K562 (cell line): ENCODE measurements around the gene CENPP.

ENCODE experiments used
- CTCF ChIP-seq, 3 experiments: IDR thresholded peaks in 2 of 3; conservative IDR thresholded peaks in 1 of 3; 2 replicates each; pipeline ENCODE4 v1.5.1; 2011 to 2012; ENCODE audit warnings: low read length in 3 of 3, mild to moderate bottlenecking in 3 of 3, control low read depth in 2 of 3, improper control_type of control experiment in 1 of 3, inconsistent platforms in 1 of 3, low read depth in 1 of 3, mixed read lengths in 1 of 3, moderate library complexity in 1 of 3; ENCODE audit not compliant: insufficient read depth in 2 of 3
- E2F5 ChIP-seq: sonication (generic); formaldehyde crosslinking; IDR thresholded peaks from 2 replicates; pipeline ENCODE4 v1.8.0; 2022; ENCODE audit warnings: mild to moderate bottlenecking, missing genetic modification reagents
- FOSL1 ChIP-seq: fragments of 200-800 bp; sonication (Bioruptor generic); conservative IDR thresholded peaks from 2 replicates; pipeline ENCODE4 v1.6.1; 2016; ENCODE audit warnings: missing genetic modification characterization, missing compliant biosample characterization
- GATA2 ChIP-seq: sonication (generic); formaldehyde crosslinking; IDR thresholded peaks from 2 replicates; pipeline ENCODE4 v1.4.0; 2020; ENCODE audit warnings: mild to moderate bottlenecking, missing genetic modification reagents
- GTF2F1 ChIP-seq: IDR thresholded peaks from 2 replicates; pipeline ENCODE4 v1.6.1; 2011; ENCODE audit warnings: low read depth, low read length, improper control_type of control experiment
- HNRNPK ChIP-seq: fragments of 200-400 bp; formaldehyde crosslinking; IDR thresholded peaks from one replicate; pipeline ENCODE4 v1.6.1; 2018; ENCODE audit warnings: mild to moderate bottlenecking, low read depth, low read length; ENCODE audit not compliant: poor library complexity, severe bottlenecking
- POLR2A ChIP-seq: fragments of 450-650 bp; conservative IDR thresholded peaks from 2 replicates; pipeline ENCODE4 v1.6.1; 2016
- POLR2AphosphoS5 ChIP-seq: IDR thresholded peaks from 2 replicates; pipeline ENCODE4 v1.6.1; 2011; ENCODE audit warnings: mild to moderate bottlenecking, low read depth, low read length, moderate library complexity; ENCODE audit not compliant: control insufficient read depth, insufficient read depth
- RBM14 ChIP-seq: fragments of 200-400 bp; formaldehyde crosslinking; IDR thresholded peaks from 2 replicates; pipeline ENCODE4 v1.6.1; 2018; ENCODE audit warnings: low read depth, mild to moderate bottlenecking, low read length, moderate library complexity, borderline replicate concordance; ENCODE audit not compliant: insufficient read depth
- RFX5 ChIP-seq: IDR thresholded peaks from 2 replicates; pipeline ENCODE4 v1.6.1; 2011; ENCODE audit warnings: low read depth, mild to moderate bottlenecking, improper control_type of control experiment, low read length
- TEAD4 ChIP-seq, 2 experiments: sonication (generic) in 1 of 2; formaldehyde crosslinking in 1 of 2; IDR thresholded peaks; 2 replicates each; pipeline versions ENCODE4 v1.6.1 to v1.8.0; 2012 to 2022; ENCODE audit warnings: borderline replicate concordance in 1 of 2, inconsistent platforms in 1 of 2, low read length in 1 of 2, mild to moderate bottlenecking in 1 of 2, missing genetic modification reagents in 1 of 2
- U2AF2 ChIP-seq: fragments of 200-400 bp; formaldehyde crosslinking; optimal IDR thresholded peaks from 2 replicates; pipeline ENCODE3; 2017; ENCODE audit warnings: low read depth, mild to moderate bottlenecking, low read length
- ZNF146 ChIP-seq: IDR thresholded peaks from one replicate; pipeline ENCODE4 v1.6.1; 2018; ENCODE audit warnings: missing compliant biosample characterization; ENCODE audit not compliant: unreplicated experiment

- TF ChIP-seq HNRNPK (no peak), RBM14 (no peak), TEAD4 (IDR thresholded peaks at IDR 0.05; ENCODE audit: low read length) (no peak), TEAD4 (CRISPR knock-in tag; IDR thresholded peaks at IDR 0.05; ENCODE audit: borderline replicate concordance) (no peak), GATA2 (CRISPR knock-in tag) (no peak), RFX5 (no peak), POLR2A (no peak), U2AF2 (no peak), E2F5 (CRISPR knock-in tag) (no peak), GTF2F1 (no peak), ZNF146 (no peak), FOSL1 (no peak), POLR2AphosphoS5 (no peak), CTCF (IDR thresholded peaks at IDR 0.05 in 2 of 3, conservative IDR thresholded peaks at IDR 0.05 in 1 of 3; ENCODE audit: insufficient read depth in 2 of 3, low read depth in 1 of 3, low read length in 3 of 3) (no peak)
Observed at GRCh38 chr9:92617195-92617813, 291.6 kb downstream of the CENPP start.
